Keratinocyte (primary cell): ENCODE data around the gene CD99L2.
"Not testable (repeated sequence)": the region's sequence is repeated elsewhere in the genome, so short reads cannot be mapped to it uniquely, and the experiment has no call there.

Experiments
- CTCF ChIP-seq, 3 experiments: IDR thresholded peaks in 1 of 3; conservative IDR thresholded peaks in 1 of 3; optimal IDR thresholded peaks in 1 of 3; 2 replicates in 2 of 3; 3 replicates in 1 of 3; pipeline versions ENCODE3 to v1.5.1; 2011; ENCODE audit warnings: low read length in 3 of 3, mild to moderate bottlenecking in 3 of 3, moderate library complexity in 2 of 3, control low read depth in 1 of 3, inconsistent platforms in 1 of 3; ENCODE audit not compliant: insufficient read depth in 2 of 3; ENCODE audit errors: extremely low read depth in 1 of 3
- EZH2 ChIP-seq: IDR thresholded peaks from one replicate; pipeline ENCODE4 v1.6.1; 2012; ENCODE audit warnings: inconsistent platforms, mild to moderate bottlenecking, low read length, moderate library complexity

DNA sequence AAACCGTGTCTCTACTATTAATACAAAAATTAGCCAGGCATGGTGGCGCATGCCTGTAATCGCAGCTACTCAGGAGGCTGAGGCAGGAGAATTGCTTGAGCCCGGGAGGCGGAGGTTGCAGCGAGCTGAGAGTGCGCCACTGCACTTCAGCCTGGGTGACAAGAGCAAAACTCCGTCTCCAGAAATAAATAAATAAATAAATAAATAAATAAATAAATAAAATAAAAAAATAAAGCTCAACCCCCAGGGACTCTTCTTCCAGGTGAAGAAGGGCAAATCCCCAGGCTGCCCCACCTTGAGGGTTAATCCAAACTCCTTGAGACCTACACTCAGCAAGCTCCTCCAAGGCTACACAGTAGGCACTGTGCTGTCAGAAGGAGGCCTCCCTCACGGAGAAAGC is 11.2 kb downstream of the CD99L2 start:
- TF ChIP-seq EZH2; CTCF (optimal IDR thresholded peaks at IDR 0.05 in 1 of 3, IDR thresholded peaks at IDR 0.05 in 1 of 3, conservative IDR thresholded peaks at IDR 0.05 in 1 of 3; ENCODE audit: extremely low read depth in 1 of 3, insufficient read depth in 2 of 3, low read length in 3 of 3): not testable (repeated sequence)
